Stimulated activated CD4-positive, alpha-beta T cell treated with anti-CD3 and anti-CD28 coated beads, TNF-alpha, amount 100 ng/mL, for 24 hours (primary cell): ENCODE results near the gene TIPRL.

ENCODE experiments used
- DNase-seq, 3 experiments: peaks; one replicate each; pipeline ENCODE4 v3.0.0-alpha.2; 2020; ENCODE audit warnings: low read depth in 3 of 3

TIPRL gene

GRCh38 chr1:168213349-168213748, 34.6 kb downstream of the TIPRL start:
- DNase-seq: no peak

- DNase-seq: no peak
These were observed 37.4 kb downstream of the TIPRL start for GRCh38 chr1:168216171-168216570.

GRCh38 chr1:168217664-168218063, 38.9 kb downstream of the TIPRL start:
- no peak for DNase-seq

GRCh38 chr1:168218658-168219057, 39.9 kb downstream of the TIPRL start:
- DNase-seq: no peak

GRCh38 chr1:168220470-168220871, 41.7 kb downstream of the TIPRL start:
- no peak for DNase-seq

GRCh38 chr1:168221275-168221674, 42.5 kb downstream of the TIPRL start:
- DNase-seq: no peak

GRCh38 chr1:168223261-168223660, 44.5 kb downstream of the TIPRL start:
- no peak for DNase-seq

- no peak for DNase-seq
These were observed 45.1 kb downstream of the TIPRL start for GRCh38 chr1:168223681-168224540.

- no peak for DNase-seq
These were observed 46.2 kb downstream of the TIPRL start for GRCh38 chr1:168224991-168225390.

- peak; percentile 52 to 76 (median 69) for DNase-seq
These were observed 46.9 kb downstream of the TIPRL start, which contains the start of gene SFT2D2 for GRCh38 chr1:168225476-168226190. Gene SFT2D2, plus strand, starts transcription at chr1:168226004. Its CDS starts 76 bp downstream, at chr1:168226080.

GRCh38 chr1:168227620-168228019, 48.9 kb downstream of the TIPRL start:
- no peak for DNase-seq

GRCh38 chr1:168229893-168230292, 51.1 kb downstream of the TIPRL start:
- DNase-seq: no peak

GRCh38 chr1:168230709-168231108, 51.9 kb downstream of the TIPRL start:
- no peak for DNase-seq

GRCh38 chr1:168234846-168235547, 56.2 kb downstream of the TIPRL start:
- peak in 2 of 3 experiments; percentile 26 to 27 for DNase-seq

- DNase-seq: no peak
These were observed 56.8 kb downstream of the TIPRL start for GRCh38 chr1:168235548-168235885.

GRCh38 chr1:168235937-168236336, 57.2 kb downstream of the TIPRL start:
- DNase-seq: no peak

- DNase-seq: peak in 1 of 3 experiments; percentile 35
These were observed 58.3 kb downstream of the TIPRL start for GRCh38 chr1:168236836-168237611.

- no peak for DNase-seq
These were observed 64.4 kb downstream of the TIPRL start for GRCh38 chr1:168243198-168243597.

- DNase-seq: no peak
These were observed 65.0 kb downstream of the TIPRL start for GRCh38 chr1:168243636-168244212.

GRCh38 chr1:168245042-168245441, 66.3 kb downstream of the TIPRL start:
- DNase-seq: no peak

GRCh38 chr1:168246506-168246905, 67.7 kb downstream of the TIPRL start:
- DNase-seq: no peak
